GM19438 (cell line): ENCODE data around the gene LCN2.

ENCODE experiments used
- ATAC-seq: cut with Tn5 transposase; IDR thresholded peaks from one replicate; pipeline ENCODE4 v1.9.1; 2021; ENCODE audit warnings: low read depth; ENCODE audit not compliant: unreplicated experiment

LCN2 gene

GRCh38 chr9:128146591-128147120 is 2.6 kb upstream of the LCN2 start:
- ATAC-seq: no peak

- no peak for ATAC-seq
Observed at GRCh38 chr9:128148509-128149000, 698 bp upstream of the LCN2 start.

- ATAC-seq: no peak
Observed at GRCh38 chr9:128149951-128150593, 819 bp downstream of the LCN2 start.

GRCh38 chr9:128150594-128151308 is 1.5 kb downstream of the LCN2 start:
- no peak for ATAC-seq

- no peak for ATAC-seq
Observed at GRCh38 chr9:128151309-128152132, 2.3 kb downstream of the LCN2 start.

- ATAC-seq: no peak
Observed at GRCh38 chr9:128152133-128153059, 3.1 kb downstream of the LCN2 start.

GRCh38 chr9:128153060-128153946 is 4.0 kb downstream of the LCN2 start:
- ATAC-seq: no peak

- ATAC-seq: no peak
Observed at GRCh38 chr9:128153947-128154695, 4.9 kb downstream of the LCN2 start.

GRCh38 chr9:128155736-128156500 is 6.7 kb downstream of the LCN2 start:
- no peak for ATAC-seq

- no peak for ATAC-seq
Observed at GRCh38 chr9:128159522-128159783, 10.2 kb downstream of the LCN2 start.

GRCh38 chr9:128159784-128160602 is 10.7 kb downstream of the LCN2 start, which contains the start of gene BBLN:
Gene BBLN (plus strand): TSS chr9:128160265. CDS start chr9:128160408, 143 bp downstream.
- ATAC-seq: peak; percentile 65

- ATAC-seq: no peak
Observed at GRCh38 chr9:128160603-128160987, 11.3 kb downstream of the LCN2 start.

GRCh38 chr9:128161215-128161902 is 12.1 kb downstream of the LCN2 start:
- ATAC-seq: no peak

GRCh38 chr9:128162215-128163026 is 13.2 kb downstream of the LCN2 start:
- no peak for ATAC-seq

GRCh38 chr9:128163027-128163515 is 13.8 kb downstream of the LCN2 start:
- ATAC-seq: no peak
